ENCODE results near the gene NIPAL4. TPM values are rescaled to one million over a fixed set of nuclear protein-coding genes. Genes with fewer than 3 reads are reported as not detected.

NIPAL4 gene
- total RNA-seq, 1 experiment from 2014 or later: 0.24 TPM

DNA sequence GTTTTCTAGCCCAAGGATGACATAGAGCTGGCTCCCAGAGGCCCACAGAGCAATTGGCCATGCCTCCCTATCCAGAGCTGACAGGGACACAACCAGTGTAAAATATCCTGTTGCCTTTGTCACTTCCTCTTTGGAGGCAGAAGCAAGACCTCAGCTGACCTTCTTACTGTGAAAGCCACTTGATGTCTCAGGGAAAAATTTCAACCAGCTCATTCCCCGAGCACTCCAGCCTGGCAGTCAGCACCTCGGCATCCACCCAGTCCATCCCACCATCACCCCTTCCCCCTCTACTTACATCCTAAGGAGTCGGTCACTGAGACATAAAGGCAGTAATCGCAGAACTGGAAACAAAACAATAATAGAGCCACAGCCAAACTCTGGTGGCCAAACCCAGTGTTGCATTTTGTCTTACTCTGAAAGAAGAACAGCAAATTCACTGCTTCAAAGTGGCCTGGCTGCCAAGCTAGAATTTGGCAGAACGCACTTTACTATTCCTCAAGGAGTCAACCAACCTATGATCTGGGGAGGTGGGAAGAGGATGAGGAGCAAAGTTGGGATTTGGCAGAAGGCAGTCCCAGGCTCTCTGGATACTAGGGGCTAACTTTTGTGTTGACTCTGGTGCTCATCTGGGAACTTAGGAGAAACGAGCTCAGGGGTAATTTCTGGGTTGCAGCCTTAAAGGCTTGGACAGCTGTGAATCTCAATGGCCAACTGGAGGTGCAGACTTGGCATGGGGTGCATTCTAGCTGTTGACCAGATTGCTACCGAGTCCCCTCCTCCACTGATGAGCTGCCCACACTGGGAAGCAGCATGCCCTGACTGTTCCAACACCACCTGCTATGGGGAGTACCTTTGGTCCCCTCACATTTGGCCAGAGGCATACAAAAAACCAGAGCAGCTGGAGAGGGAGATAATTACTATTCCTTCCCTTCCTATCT is 13.6 kb downstream of the NIPAL4 start:
- no peak overlapping the region for H3K4me3 ChIP-seq
- H4K20me1 ChIP-seq (ENCODE audit: insufficient read depth): no peaks in the 10 kb centered on the region
- no peaks in the 10 kb centered on the region for H3K36me3 ChIP-seq (ENCODE audit: low read depth)
- CTCF ChIA-PET: interaction anchor here (0.5 to 0.6 kb wide), 2 partner anchors 34 to 158 kb away, joined by 3 to 5 read pairs; no protein-coding TSS in a partner anchor
- H3K79me2 ChIP-seq (ENCODE audit: low read depth): no peaks in the 10 kb centered on the region
- no peaks in the 10 kb centered on the region for H3K9me3 ChIP-seq (ENCODE audit: insufficient read depth, low read depth)
- DNase-seq: no peak
- H3F3A ChIP-seq (ENCODE audit: insufficient read depth, low read depth): peaks cover 6% of the 10 kb centered on the region; the same call in 1 of the 2 replicates
- no peak overlapping the region for H3K4me2 ChIP-seq
- intact Hi-C loops (cut with micrococcal nuclease; ENCODE audit: unreplicated experiment): loop anchor here (10.0 kb wide), 1 partner anchor 329 kb away; the partner anchor contains the start of gene MED7
- no peaks in the 10 kb centered on the region for H3K9me2 ChIP-seq (ENCODE audit: insufficient read depth)
- BruUV-seq (replicated peaks): no TSS peak
- H3K27ac ChIP-seq: no peak overlapping the region
- no peak overlapping the region for H2AFZ ChIP-seq
- peaks cover 6% of the 10 kb centered on the region; the same call in 1 of the 2 replicates for H3K4me1 ChIP-seq (replicated peaks; ENCODE audit: insufficient read depth)
- POLR2A ChIA-PET (ENCODE audit: unreplicated experiment): no interaction called here
- H3K27me3 ChIP-seq (ENCODE audit: insufficient read depth, low read depth): no peaks in the 10 kb centered on the region
- no peak for TF ChIP-seq EZH2 (IDR thresholded peaks at IDR 0.05; ENCODE audit: low read depth)
- TF ChIP-seq, protein P1, sequence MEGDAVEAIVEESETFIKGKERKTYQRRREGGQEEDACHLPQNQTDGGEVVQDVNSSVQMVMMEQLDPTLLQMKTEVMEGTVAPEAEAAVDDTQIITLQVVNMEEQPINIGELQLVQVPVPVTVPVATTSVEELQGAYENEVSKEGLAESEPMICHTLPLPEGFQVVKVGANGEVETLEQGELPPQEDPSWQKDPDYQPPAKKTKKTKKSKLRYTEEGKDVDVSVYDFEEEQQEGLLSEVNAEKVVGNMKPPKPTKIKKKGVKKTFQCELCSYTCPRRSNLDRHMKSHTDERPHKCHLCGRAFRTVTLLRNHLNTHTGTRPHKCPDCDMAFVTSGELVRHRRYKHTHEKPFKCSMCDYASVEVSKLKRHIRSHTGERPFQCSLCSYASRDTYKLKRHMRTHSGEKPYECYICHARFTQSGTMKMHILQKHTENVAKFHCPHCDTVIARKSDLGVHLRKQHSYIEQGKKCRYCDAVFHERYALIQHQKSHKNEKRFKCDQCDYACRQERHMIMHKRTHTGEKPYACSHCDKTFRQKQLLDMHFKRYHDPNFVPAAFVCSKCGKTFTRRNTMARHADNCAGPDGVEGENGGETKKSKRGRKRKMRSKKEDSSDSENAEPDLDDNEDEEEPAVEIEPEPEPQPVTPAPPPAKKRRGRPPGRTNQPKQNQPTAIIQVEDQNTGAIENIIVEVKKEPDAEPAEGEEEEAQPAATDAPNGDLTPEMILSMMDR (conservative IDR thresholded peaks at IDR 0.05): no peak

DNA sequence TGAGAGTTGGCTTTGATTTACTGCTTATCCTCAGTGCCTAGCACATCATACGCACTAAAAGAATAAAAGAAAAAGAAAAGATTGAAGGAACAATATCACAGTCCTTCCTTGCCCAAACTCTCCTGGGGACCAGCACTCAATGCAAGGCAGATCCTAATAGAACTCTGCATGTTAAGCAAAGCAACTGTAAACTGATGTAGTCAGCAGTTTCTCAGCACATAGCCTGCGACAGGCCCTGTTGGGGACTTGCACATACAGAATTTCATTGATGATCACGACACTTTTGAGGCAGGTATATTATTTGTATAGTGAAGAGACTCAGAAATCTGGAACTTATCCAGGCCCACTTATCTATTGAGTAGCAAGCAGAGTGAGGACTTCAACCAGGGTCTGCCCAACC is 15.4 kb downstream of the NIPAL4 start:
- CTCF ChIA-PET: interaction anchor here (0.9 kb wide), 1 partner anchor 85 kb away, joined by 7 read pairs; no protein-coding TSS in a partner anchor

More for the DNA sequence above, 15.4 kb downstream of the NIPAL4 start:
- Histone ChIP-seq H3K36me3 (ENCODE audit: low read depth) (no peaks in the 10 kb centered on the region), H4K20me1 (ENCODE audit: insufficient read depth) (no peaks in the 10 kb centered on the region), H3K4me1 (replicated peaks; ENCODE audit: insufficient read depth) (peaks cover 24% of the 10 kb centered on the region), H3K9me2 (ENCODE audit: insufficient read depth) (no peaks in the 10 kb centered on the region), H3K9me3 (ENCODE audit: insufficient read depth, low read depth) (no peaks in the 10 kb centered on the region), H3K4me2 (no peak overlapping the region), H3K27me3 (ENCODE audit: insufficient read depth, low read depth) (no peaks in the 10 kb centered on the region), H3K79me2 (ENCODE audit: low read depth) (no peaks in the 10 kb centered on the region), H3K4me3 (no peak overlapping the region), H2AFZ (no peak overlapping the region), H3K27ac (no peak overlapping the region), H3F3A (ENCODE audit: insufficient read depth, low read depth) (peaks cover 22% of the 10 kb centered on the region; the same call in 1 of the 2 replicates)
- intact Hi-C loops (cut with micrococcal nuclease; ENCODE audit: unreplicated experiment): loop anchor here (5.0 to 10.0 kb wide), 2 partner anchors 267 to 331 kb away; partner anchors contain the start of genes LSM11 and MED7
- DNase-seq: no peak
- POLR2A ChIA-PET (ENCODE audit: unreplicated experiment): no interaction called here
- TF ChIP-seq EZH2 (IDR thresholded peaks at IDR 0.05; ENCODE audit: low read depth): no peak
- TF ChIP-seq, protein P1 (conservative IDR thresholded peaks at IDR 0.05): no peak
- no TSS peak for BruUV-seq (replicated peaks)

All from PC-9 (cell line).